GM12873 (cell line): Measurements from ENCODE around the gene ANKRD11.

ENCODE experiments used
- TF ChIP-seq, protein P1 (sequence below): IDR thresholded peaks from 2 replicates; pipeline ENCODE4 v1.5.1; 2012; ENCODE audit warnings: low read depth, mild to moderate bottlenecking, moderate library complexity, low read length, control low read depth; ENCODE audit not compliant: insufficient read depth; ENCODE audit errors: missing control alignments

Gene ANKRD11

DNA sequence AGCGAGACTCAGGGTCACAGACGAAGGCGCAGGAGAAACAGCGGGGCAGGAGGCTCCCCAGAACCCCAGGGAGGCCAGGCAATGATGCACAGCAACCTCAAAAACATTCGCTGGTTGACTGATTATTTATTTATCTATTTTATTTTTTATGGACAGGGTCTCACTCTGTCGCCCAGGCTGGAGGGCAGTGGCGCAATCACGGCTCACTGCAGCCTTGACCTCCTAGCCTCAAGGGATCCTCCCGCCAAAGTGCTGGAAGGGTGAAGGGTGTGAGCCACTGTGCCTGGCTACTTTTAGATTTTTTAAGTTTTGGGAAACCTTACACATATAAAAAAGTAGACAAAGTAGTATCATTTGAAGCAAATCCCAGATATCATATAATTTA, 189.4 kb downstream of the ANKRD11 start:
- TF ChIP-seq, protein P1, sequence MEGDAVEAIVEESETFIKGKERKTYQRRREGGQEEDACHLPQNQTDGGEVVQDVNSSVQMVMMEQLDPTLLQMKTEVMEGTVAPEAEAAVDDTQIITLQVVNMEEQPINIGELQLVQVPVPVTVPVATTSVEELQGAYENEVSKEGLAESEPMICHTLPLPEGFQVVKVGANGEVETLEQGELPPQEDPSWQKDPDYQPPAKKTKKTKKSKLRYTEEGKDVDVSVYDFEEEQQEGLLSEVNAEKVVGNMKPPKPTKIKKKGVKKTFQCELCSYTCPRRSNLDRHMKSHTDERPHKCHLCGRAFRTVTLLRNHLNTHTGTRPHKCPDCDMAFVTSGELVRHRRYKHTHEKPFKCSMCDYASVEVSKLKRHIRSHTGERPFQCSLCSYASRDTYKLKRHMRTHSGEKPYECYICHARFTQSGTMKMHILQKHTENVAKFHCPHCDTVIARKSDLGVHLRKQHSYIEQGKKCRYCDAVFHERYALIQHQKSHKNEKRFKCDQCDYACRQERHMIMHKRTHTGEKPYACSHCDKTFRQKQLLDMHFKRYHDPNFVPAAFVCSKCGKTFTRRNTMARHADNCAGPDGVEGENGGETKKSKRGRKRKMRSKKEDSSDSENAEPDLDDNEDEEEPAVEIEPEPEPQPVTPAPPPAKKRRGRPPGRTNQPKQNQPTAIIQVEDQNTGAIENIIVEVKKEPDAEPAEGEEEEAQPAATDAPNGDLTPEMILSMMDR: no peak

DNA sequence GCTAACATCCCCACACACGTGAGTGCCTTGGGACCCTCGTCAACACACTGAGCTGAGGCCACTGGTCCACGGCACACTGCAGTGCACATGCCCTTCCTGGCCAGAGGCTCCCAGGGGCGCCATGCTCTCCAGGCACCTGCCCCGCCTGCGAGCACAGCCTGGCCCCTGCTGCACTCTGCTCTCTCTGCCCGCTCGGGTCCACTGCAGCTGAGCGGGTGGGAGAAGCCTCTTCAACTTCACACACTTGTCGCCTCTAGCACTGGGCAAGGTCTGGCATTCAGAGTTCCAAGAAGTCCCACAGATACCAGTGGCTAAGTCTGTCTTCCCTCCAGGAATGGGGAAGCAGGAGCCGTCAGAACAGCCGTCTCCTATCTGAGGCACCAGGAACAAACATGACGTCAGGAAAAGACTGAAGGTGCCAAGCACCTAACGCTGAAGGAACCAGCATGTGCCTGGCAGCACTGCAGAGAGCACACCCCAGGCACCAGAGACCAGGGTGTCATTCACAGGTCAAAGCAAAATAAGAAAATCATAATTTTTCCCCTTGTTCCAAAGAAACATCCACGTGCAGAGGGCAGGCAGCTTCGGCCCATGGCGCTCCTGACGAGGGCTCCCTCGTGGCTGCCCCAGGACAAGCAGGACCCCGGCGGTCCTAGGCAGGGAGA, 189.9 kb downstream of the ANKRD11 start:
- TF ChIP-seq, protein P1: no peak

DNA sequence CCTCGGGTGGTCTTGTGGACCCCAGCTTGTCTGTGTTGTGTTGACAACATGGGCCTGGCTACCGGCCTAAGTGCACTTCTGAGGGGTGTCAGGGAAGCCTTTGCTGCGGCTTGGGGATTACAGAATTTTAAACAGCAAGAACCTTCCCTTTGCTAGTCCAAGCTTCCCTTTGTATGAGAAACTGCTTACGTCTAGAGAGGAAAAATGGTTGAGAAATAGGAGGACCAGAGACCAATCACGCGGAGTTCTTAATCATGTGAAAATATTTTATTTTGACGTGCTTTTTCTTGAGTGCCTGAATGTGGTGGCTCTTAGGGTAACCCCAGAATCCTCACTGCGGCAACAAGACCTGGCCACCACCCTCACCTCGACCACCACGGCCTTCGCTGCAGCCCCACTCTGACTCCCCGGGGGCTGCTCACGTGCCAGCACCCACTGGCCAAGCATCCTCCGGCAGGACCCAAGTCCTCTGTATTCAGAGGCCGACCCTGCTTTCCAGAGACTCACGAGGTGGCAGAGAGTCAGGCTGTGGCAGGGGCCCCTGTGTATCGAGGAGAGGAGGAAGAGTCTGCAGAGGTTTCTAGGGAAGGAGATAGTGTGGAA, 191.6 kb downstream of the ANKRD11 start:
- TF ChIP-seq, protein P1: no peak

DNA sequence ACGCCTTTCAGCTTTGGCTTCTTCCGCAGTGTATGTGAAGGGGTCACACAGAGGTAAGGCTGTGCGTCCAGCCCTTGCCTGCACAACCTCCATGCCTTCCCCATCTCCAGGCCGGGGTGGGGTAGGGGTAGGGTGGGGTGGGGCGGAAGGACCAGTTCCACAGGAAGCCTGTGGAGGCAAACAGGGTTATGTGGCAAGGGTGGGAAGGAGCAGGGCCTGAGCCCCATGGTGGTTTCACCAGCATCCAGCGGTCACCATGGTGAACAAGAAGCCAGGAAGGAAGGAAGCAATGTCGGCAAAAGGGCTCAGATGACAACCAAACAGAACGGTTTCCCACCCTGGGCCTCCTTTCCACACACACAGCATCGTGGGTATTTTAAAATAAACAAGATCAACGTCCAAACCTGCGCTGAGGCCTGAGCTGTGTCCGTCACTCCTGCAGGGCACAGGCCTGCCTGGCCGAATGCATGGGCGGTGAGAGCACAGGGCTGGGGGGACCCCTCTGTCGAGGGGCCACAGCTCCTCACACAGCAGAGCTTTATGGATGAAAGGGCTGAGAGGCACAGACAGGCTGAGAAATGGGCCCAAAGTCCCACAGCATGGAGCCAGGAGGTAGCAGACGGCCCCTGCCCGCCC, 192.3 kb downstream of the ANKRD11 start:
- TF ChIP-seq, protein P1: no peak

DNA sequence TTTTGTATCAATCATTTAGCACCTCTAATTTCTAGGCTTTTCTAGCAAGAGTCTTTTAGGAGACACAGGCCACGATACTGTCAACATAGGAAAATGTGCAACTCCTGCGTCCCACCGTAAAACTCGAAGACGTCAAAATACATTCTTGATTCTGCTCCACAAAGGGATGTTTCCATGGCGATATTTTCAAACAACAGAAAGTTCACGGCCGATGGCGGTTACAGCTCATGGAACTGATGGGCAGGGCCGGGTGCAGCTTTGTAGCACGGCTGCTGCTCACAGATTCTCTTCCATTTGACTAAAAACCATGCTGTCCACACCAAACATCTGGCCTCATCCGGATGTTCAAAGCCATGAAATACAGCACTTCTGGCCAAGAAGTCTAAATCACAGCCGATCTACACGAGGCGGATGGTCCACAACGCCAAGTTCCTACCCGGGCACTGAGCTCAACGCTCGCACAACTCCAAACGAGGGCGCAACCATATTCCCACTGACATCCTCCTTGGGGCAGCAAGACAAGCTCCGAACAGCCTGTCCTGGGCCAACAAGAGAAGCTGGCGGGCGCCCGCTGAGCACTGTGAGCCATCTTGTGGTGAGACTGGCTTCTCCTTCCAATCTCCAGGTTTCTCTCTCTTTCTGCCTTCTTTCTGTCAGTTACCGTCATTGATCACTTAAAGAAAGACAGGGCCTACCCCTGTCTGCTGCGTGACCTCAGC, 193.0 kb downstream of the ANKRD11 start:
- TF ChIP-seq, protein P1: no peak

DNA sequence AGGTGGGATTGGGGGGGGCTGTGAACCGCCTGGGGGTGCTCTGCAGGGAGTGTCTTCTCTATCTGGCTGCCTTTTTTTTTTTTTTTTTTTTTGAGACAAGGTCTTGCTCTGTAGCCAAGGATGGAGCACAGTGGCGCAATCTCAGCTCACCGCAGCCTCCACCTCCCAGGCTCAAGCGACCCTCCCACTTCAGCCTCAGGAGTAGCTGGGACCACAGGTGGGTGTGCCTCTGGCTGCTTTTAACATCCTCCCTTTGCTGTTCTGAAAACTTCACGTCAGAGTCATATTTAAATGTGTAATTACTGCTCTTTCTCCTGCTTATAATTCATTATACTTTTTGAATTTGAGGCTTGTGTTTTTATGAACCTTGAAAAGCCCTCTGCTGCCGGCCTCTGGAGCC, 194.4 kb downstream of the ANKRD11 start:
- TF ChIP-seq, protein P1: no peak

DNA sequence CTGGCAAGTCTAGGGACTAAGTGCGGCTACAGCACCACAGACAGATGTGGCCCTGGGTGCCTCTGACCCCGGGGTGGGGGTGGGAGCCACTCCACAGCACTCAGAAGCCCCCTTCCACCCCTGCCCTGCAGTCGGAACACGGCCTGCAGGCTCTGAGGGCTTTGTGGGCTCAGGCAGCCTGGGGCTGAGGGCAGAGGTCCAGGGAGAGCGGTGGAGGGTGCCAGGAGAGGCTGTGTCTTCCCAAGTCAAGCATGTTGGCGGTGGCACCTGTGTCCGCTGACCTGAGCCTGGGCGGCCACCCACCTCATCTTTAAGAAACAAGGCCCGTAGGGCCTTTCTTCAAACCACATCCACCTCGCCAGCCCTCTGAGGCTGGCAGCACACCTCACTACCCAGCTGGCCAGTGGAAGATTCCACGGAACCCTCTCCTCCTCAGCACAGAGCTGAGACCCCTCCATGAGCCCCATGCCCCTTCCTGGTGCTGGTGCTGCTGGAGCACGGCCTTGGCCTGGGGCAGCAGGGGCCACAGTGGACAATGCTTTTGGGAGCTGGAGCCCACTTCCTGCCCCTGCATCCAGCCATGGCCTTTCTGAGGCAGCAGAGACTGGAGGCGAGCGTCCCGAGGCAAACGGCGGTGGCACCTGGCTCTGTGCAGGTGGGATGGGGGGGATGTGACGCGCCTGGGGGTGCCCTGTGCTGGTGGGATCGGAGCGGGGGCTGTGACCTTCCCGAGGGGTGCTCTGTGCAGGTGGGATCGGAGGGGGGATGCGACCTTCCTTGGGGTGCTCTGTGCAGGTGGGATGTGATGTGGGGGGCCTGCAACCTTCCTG, 195.1 kb downstream of the ANKRD11 start:
- TF ChIP-seq, protein P1: no peak
